ENCODE results near the gene AMACR.

DNA sequence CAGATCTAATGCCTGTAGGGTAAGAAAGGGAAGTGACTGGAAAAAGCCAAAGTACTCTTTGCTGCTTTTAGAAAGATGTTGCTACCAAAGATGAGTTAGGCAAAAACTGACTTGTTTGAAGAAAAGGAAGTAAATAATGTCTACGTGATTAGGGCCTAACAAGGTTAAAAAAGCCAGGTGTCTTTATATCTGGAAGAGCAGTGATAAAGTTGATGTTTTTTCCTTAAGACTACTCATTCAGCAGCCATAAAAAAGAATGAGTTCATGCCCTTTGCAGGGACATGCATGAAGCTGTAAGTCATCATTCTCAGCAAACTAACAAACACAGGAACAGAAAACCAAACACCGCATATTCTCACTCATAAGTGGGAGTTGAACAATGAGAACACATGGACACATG is 13.5 kb upstream of the AMACR start:
- TF ChIP-seq, protein P1, sequence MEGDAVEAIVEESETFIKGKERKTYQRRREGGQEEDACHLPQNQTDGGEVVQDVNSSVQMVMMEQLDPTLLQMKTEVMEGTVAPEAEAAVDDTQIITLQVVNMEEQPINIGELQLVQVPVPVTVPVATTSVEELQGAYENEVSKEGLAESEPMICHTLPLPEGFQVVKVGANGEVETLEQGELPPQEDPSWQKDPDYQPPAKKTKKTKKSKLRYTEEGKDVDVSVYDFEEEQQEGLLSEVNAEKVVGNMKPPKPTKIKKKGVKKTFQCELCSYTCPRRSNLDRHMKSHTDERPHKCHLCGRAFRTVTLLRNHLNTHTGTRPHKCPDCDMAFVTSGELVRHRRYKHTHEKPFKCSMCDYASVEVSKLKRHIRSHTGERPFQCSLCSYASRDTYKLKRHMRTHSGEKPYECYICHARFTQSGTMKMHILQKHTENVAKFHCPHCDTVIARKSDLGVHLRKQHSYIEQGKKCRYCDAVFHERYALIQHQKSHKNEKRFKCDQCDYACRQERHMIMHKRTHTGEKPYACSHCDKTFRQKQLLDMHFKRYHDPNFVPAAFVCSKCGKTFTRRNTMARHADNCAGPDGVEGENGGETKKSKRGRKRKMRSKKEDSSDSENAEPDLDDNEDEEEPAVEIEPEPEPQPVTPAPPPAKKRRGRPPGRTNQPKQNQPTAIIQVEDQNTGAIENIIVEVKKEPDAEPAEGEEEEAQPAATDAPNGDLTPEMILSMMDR (conservative IDR thresholded peaks at IDR 0.05; ENCODE audit: low read depth in 2 of 2): no peak
- no peak for TF ChIP-seq CREB1 (CRISPR knock-in tag; IDR thresholded peaks at IDR 0.05; ENCODE audit: low read depth)
